ENCODE measurements around the gene OSBPL2. TPM values are rescaled to one million over a fixed set of nuclear protein-coding genes. Genes with fewer than 3 reads are reported as not detected.

OSBPL2 gene
- total and polyA plus RNA-seq, 2 donors (not counting 1 experiment from before 2014, with no cell fraction given): 28.1 to 74.3 TPM

DNA sequence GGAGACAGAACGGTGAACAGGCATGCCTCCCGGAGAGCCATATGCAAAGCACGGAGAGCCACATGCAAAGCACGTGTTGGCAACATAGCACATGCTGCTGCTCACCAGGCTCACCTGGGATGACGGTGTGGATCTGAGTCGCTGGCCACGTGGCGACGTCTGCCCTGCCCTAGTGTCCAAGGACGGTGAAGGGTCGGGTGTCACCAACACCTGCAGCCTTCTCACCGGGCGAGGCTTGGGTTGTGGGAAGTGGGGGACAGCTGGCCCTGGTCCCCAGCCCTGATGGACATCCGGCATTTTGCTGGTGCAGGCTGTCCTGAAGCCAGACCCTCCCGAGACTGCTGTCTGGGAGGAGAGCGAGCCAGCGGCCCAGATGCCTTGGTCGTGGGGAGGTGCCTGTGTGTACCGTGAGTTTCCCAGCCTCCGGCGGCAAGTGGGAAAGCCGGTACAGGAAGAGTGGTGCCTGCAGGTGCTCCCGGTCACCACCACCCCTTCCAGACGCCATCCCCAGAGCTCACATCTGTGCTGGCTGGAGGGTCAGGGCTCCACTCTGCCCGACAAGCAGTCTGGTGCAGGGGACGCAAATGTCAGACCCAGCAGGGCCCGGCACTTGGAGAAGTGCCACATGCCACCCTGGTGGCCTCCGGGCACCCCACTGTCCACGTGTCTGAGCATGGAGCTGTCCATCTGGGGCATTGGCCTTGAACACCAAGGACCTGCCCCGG is 58.6 kb downstream of the OSBPL2 start:
- ChIA-PET POLR2A (no interaction called here), CTCF (interaction anchor here (0.6 to 9.2 kb wide), 3 partner anchors 78 to 512 kb away, joined by 3 to 81 read pairs (median 7); no protein-coding TSS in a partner anchor)
- no peak overlapping the region for H3K4me3 Mint-ChIP-seq
- no peaks in the 10 kb centered on the region for H3K27me3 Mint-ChIP-seq
- no peak overlapping the region for H2AFZ ChIP-seq (ENCODE audit: insufficient read depth, low read depth, low read length, poor library complexity, severe bottlenecking)
- no peak overlapping the region for H3K4me2 ChIP-seq (replicated peaks; ENCODE audit: low read depth, low read length, poor library complexity, severe bottlenecking)
- H3K4me3 ChIP-seq (ENCODE audit: control extremely low read depth in 1 of 5, extremely low read depth in 1 of 5, insufficient read depth in 1 of 5, low read depth in 2 of 5, low read length in 4 of 5): no peak overlapping the region
- intact Hi-C loops (cut with micrococcal nuclease): no loop called here
- peaks cover 0 to 29% of the 10 kb centered on the region in 2 donors for H3K4me1 ChIP-seq (ENCODE audit: control insufficient read depth in 2 of 2, insufficient read depth in 2 of 2, low read length in 2 of 2)
- TF ChIP-seq EZH2 (IDR thresholded peaks at IDR 0.05; ENCODE audit: borderline replicate concordance, insufficient read depth, low read depth, low read length, poor library complexity, severe bottlenecking): no peak
- no peak for TF ChIP-seq CTCF (IDR thresholded peaks at IDR 0.05)
- H3K27ac Mint-ChIP-seq: peak overlapping the region; percentile 75
- H3K9ac ChIP-seq (ENCODE audit: low read length): no peak overlapping the region
- no peaks in the 10 kb centered on the region for H3K79me2 ChIP-seq (ENCODE audit: control insufficient read depth, insufficient read depth, low read length)
- H3K4me1 Mint-ChIP-seq: peaks cover 24% of the 10 kb centered on the region
- no peaks in the 10 kb centered on the region for H3K9me3 ChIP-seq (ENCODE audit: control extremely low read depth in 1 of 3, control insufficient read depth in 2 of 3, insufficient read depth in 1 of 3, low read length in 2 of 3)
- 92% methylated on average over 30 of the region's 30 CpGs for WGBS (ENCODE audit: insufficient coverage)
- no peaks in the 10 kb centered on the region for H3K9me3 Mint-ChIP-seq (ENCODE audit: insufficient read depth)
- H3K27ac ChIP-seq (ENCODE audit: low read length in 2 of 2): no peak overlapping the region
- no peak for ATAC-seq (ENCODE audit: low read depth)
- no peak for DNase-seq
- no peaks in the 10 kb centered on the region for H3K27me3 ChIP-seq (replicated peaks in 1 of 4; ENCODE audit: control extremely low read depth in 1 of 4, control insufficient read depth in 3 of 4, insufficient read depth in 4 of 4, low read length in 3 of 4)
- no peaks in the 10 kb centered on the region for H4K20me1 ChIP-seq (ENCODE audit: control insufficient read depth, insufficient read depth, low read length, poor library complexity, severe bottlenecking)
- H3K36me3 ChIP-seq (replicated peaks in 1 of 2; ENCODE audit: control extremely low read depth in 1 of 2, control insufficient read depth in 1 of 2, extremely low read depth in 1 of 2, insufficient read depth in 2 of 2, low read length in 1 of 2): peaks cover 0 to 31% of the 10 kb centered on the region in 2 experiments
